ENCODE data around the gene MRPL32.

DNA sequence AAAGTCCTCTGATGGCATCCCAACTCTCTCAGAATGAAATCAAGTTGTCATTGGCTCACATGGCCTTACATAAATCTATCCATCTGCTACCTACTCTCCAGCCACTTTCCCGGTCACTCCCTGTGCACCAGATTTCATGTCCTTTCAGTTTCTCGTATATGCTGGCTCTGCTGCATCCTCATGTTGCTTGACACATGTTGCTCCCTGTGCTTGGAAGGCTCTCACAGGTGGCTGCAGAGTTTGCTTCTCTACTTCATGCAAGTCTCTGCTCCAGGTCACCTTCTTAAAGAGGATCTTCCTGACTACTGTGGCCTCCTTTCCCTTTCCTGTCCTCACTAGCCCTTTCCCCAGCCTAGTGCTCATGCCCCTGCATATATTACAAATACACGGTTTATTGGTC, 48.3 kb downstream of the MRPL32 start:
- TF ChIP-seq, protein P1, sequence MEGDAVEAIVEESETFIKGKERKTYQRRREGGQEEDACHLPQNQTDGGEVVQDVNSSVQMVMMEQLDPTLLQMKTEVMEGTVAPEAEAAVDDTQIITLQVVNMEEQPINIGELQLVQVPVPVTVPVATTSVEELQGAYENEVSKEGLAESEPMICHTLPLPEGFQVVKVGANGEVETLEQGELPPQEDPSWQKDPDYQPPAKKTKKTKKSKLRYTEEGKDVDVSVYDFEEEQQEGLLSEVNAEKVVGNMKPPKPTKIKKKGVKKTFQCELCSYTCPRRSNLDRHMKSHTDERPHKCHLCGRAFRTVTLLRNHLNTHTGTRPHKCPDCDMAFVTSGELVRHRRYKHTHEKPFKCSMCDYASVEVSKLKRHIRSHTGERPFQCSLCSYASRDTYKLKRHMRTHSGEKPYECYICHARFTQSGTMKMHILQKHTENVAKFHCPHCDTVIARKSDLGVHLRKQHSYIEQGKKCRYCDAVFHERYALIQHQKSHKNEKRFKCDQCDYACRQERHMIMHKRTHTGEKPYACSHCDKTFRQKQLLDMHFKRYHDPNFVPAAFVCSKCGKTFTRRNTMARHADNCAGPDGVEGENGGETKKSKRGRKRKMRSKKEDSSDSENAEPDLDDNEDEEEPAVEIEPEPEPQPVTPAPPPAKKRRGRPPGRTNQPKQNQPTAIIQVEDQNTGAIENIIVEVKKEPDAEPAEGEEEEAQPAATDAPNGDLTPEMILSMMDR (IDR thresholded peaks at IDR 0.05), result no peak
- TF ChIP-seq POLR2A (IDR thresholded peaks at IDR 0.05) (no peak), EP300 (IDR thresholded peaks at IDR 0.05) (no peak)
